CD4-positive, alpha-beta T cell treated with Interferon alpha-2 for 1 hour (primary cell): ENCODE data around the gene ELAVL1.

Source experiments
- DNase-seq, 2 donors: peaks; one replicate each; pipeline ENCODE4 v3.0.0-alpha.2; 2020 to 2022

The ELAVL1 gene

GRCh38 chr19:7908742-7909461 lies 96.5 kb downstream of the ELAVL1 start:
- no peak for DNase-seq
